GM12892 (cell line): ENCODE results near the gene MRGPRD.

Experiments used
- POLR2A ChIP-seq: IDR thresholded peaks from 2 replicates; pipeline ENCODE4 v1.6.1; 2011; ENCODE audit warnings: low read depth, low read length, control low read depth
- POLR2AphosphoS5 ChIP-seq: IDR thresholded peaks from 2 replicates; pipeline ENCODE4 v1.6.1; 2011; ENCODE audit warnings: low read depth, low read length, control low read depth
- TAF1 ChIP-seq: IDR thresholded peaks from 2 replicates; pipeline ENCODE4 v1.6.1; 2011; ENCODE audit warnings: low read depth, mild to moderate bottlenecking, control low read depth, low read length, borderline replicate concordance

DNA sequence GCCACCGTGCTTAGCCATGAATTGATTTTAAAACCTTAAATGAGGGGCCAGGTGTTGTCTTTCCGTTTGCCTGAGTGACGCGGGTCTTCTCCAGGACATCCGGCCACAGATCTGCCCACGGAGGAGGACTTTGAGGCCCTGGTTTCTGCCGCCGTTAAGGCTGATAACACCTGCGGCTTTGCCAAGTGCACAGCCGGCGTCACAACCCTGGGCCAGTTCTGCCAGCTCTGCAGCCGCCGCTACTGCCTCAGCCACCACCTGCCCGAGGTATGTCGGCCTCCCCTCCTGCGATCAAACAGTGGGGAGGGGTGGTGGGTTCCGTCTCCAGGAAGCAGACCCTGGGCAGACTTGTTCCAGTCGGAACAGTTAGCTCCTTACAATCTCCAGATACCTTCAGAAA lies 42.7 kb downstream of the MRGPRD start:
- TF ChIP-seq POLR2AphosphoS5 = no peak
- no peak for TF ChIP-seq POLR2A
- no peak for TF ChIP-seq TAF1
